ELF-1 (cell line): ENCODE data around the gene ITIH2.
"Not testable (repeated sequence)": the region's sequence is repeated elsewhere in the genome, so short reads cannot be mapped to it uniquely, and the experiment has no call there.

ENCODE experiments used
- DNase-seq: peaks from one replicate; pipeline ENCODE4 v3.0.0-alpha.2; 2016; ENCODE audit warnings: low read depth, low spot score

The ITIH2 gene

GRCh38 chr10:7738536-7739407, 35.7 kb downstream of the ITIH2 start:
- no peak for DNase-seq

GRCh38 chr10:7744307-7744706, 41.2 kb downstream of the ITIH2 start:
- no peak for DNase-seq

GRCh38 chr10:7748637-7749036, 45.5 kb downstream of the ITIH2 start:
- peak; percentile 23 for DNase-seq

- no peak for DNase-seq
These were observed 47.1 kb downstream of the ITIH2 start for GRCh38 chr10:7750222-7750621.

DNA sequence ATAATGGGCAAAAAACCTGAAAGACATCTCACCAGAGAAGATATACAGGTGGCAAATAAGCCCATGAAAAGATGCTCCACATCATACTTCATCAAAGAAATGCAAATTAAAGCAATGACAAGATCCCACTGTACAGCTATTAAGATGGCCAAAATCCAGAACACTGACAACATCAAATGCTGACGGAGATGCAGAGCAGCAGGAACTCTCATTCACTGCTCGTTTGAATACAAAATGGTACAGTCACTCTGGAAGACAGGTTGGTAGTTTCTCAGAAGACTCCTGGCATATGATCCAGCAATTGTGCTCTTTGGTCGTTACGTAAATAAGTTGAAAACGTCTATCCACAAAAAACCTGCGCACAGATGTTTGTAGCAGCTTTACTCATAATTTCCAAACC, 49.1 kb downstream of the ITIH2 start:
- no peak for DNase-seq

GRCh38 chr10:7755103-7755502, 52.0 kb downstream of the ITIH2 start:
- DNase-seq = no peak

DNA sequence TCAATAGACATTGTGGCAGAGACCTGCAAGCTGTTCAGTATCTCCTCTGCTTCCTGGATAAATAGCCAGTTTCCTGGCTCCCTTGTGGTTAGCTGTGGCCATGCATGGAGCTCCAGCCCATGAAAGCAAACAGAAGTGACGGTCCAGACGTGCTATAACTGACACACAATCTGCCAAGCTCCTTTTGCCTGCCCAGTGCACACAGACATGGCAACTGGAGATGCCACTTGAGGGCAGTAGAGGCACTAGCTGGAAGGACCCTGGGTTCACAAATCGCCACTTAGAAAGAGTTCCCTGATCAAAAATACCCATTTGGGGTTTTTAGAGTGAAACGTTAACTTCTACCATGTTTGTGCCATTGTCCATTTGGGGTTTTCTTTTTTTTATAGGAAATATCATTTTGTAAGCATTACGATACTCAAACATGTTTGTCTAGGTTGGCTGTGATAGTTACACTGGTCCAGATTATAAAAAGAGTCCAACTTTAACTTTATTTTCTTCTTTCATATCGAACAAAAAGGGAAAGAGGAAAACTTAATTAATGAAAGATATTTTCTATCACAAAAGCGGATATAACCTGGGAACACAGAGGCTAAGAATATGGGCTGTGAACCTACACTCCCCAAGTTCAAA, 53.4 kb downstream of the ITIH2 start:
- peak; percentile 11 for DNase-seq

DNA sequence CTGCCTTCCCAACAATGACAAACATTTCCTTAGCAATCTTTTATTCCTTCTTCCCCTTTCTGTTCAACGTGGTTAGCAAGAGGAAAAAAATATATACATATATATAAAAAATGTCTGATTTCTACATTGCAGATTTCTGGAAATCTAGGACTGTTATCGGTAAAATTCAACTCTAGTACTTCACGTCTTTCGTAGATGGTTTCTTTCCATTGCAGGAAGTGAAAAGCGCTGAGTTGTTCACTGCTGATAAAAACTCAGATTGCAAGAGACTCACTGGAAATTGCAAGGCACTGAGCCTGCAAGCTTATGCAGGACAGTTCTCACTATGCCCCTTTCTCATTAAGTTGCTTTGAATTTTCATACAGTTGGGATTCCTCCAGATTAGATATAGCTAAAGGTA, 60.8 kb downstream of the ITIH2 start:
- no peak for DNase-seq

DNA sequence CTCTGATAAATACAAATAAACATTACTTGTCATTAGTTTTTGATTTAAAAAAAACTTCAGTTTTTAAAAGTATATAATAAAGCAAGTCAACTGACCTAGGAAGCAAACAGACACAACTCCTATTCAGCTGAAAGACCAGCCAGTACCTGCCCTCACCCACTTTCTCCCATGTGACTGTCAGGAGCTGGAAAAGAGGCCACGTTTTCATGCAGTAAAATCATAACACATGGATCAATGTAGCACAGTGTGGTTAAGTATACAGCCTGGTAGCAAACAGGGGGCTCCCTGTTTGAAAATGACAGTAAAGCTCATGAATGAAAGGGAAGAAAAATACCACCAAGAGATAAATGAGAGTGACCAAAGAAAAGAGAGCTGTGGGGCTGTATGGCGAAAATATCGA, 63.1 kb downstream of the ITIH2 start:
- no peak for DNase-seq

GRCh38 chr10:7767209-7767608, 64.1 kb downstream of the ITIH2 start:
- DNase-seq = no peak

- no peak for DNase-seq
These were observed 65.3 kb downstream of the ITIH2 start for GRCh38 chr10:7768417-7768816.

DNA sequence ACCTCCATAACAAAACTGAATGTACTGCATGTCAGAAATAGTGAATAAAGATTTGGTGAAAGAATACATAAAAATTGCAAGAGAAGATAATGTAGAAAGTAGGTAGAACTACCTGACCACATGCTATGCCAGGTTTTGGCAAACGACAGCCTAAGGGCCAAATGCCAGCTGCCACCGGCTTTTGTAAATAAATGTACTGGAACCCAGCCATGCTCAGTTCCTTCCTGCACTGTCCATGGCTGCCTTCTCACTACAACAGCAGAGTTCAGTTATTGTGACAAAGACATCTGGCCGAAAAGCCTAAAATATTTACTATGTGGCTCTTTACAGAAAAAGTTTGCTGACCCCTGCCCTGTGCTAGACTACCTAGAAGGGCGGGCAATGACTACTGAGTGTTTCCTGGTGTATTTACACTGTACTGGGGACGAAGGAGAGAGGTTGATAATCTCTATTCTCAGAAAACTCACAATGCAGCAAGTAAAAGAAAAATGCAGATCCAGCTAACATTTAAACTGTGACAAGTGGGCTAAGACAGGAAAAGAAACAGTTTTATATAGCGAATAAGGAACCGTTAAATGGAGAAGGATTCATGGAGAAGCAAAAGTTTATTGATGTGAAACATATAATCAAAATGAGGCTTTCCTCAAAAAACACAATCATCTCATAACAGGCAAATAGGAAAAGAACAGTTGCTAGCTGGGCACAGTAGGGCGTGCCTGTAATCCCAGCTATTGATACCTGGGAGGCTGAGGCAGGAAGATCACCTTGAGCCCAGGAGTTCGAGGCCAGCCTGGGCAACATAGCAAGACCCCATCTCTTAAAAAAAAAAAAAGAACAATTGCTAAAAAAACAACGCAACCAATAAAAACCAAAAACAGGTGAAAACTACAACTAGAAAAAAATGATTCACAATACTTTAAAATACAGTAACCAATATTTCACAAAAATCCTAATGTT, 71.0 kb downstream of the ITIH2 start:
- DNase-seq = no peak

- DNase-seq = no peak
These were observed 73.7 kb downstream of the ITIH2 start for GRCh38 chr10:7776777-7777176.

- DNase-seq = not testable (repeated sequence)
These were observed 79.1 kb downstream of the ITIH2 start for GRCh38 chr10:7782194-7782593.

- DNase-seq = no peak
These were observed 83.3 kb downstream of the ITIH2 start for GRCh38 chr10:7786430-7786829.

DNA sequence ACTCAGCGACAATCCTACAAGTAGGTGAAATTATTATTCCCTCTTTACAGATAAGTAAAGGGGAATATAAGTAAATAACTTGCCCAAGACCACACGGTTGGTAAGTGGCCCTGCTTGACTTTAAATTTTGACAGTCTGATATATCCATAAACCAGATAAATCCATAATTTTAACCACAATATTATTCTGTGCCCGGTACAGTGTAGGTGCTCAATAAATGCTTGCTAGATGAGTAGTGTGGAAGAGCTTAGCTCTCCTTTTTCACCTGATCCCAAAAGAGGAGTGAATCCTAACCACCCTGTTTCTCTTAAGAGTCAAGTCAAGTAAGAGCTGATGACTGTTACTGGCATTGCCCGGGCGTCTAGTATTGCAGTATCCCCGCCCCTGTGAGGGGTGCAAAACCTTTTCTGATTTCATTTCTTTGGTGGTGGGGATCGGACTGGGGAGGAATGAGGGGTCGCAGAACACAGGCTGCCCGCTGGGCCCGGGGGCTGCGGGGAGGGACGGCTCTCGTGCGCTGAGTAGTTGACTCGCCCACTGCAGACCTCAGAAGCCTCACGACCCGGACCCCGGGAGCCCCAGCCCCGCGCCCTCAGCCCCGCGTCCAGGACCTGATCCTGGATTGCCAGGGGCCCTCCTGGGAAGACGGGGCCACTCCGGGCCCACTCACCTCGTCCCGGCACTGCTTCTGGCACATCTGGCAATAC, 84.2 kb downstream of the ITIH2 start:
- no peak for DNase-seq

DNA sequence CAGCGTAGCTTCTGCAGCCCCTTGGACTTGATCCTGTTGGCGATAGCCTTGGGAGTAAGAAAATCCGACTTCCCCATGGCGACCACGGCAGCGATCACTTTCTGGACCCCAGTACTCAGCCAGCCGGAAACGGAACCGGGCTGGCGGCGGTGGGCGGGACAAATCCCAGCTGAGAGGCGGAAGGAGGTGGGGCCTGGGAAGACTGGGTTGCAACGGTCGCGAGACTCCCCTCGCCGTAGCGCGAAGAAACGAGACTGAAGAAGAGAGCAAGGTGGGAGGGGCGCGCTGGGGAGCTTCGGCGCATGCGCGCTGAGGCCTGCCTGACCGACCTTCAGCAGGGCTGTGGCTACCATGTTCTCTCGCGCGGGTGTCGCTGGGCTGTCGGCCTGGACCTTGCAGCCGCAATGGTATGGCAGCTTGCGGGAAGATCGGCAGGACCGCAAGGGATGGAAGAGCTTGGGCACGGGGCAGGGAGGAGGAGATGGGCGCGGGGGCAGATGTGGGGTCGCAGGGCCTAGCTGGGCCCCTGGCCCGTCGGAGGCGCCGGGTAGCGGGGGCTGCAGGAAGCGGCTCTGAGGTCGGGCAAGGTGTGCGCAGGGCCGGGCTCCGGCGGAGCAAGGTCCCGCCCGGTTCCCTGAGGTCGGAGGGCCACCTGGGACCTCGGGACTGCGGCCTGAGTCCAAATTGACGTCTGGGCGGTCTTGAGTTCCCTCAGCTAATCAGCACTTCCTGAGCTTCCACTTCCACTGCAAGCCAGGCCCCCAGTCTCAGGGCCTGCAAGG, 84.9 kb downstream of the ITIH2 start, which contains the start of the genes ATP5F1C and KIN:
ATP5F1C (plus strand) TSS at position 321 of the 782 bp plus-strand sequence; CDS start at position 352, 31 bp downstream.
KIN (minus strand) TSS at position 137 of the 782 bp plus-strand sequence; CDS start at position 77, 60 bp downstream.
- peak; percentile 98 for DNase-seq

- DNase-seq = peak; percentile 49
These were observed 85.6 kb downstream of the ITIH2 start for GRCh38 chr10:7788639-7789286.

DNA sequence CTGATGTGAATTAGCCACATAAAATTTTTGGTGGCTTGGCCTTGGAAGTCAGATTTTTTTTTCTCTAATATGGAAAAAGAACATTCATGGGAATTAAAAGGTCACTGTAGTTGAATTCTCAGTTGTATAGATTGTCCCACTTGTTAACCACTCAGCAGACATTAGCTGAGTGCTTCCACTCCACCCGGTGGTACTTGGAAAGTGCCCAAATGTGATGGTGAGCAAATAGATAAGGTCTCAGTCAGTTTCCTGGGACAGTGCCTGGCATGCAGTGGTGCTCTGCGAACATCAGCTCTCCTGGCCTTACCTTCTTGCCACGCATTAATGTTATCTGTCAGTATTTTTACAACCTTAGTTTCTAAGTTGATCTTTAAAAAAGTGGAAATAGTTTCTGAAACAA, 86.3 kb downstream of the ITIH2 start:
- DNase-seq = no peak

GRCh38 chr10:7792541-7792940, 89.4 kb downstream of the ITIH2 start:
- DNase-seq = no peak
